GM18498 (cell line): ENCODE measurements around the gene WNT10A.
"Not testable (repeated sequence)": the region's sequence is repeated elsewhere in the genome, so short reads cannot be mapped to it uniquely, and the experiment has no call there.

Experiments
- ATAC-seq: cut with Tn5 transposase; IDR thresholded peaks from one replicate; pipeline ENCODE4 v1.9.1; 2021; ENCODE audit warnings: mild to moderate bottlenecking, moderate library complexity; ENCODE audit not compliant: unreplicated experiment

The WNT10A gene

DNA sequence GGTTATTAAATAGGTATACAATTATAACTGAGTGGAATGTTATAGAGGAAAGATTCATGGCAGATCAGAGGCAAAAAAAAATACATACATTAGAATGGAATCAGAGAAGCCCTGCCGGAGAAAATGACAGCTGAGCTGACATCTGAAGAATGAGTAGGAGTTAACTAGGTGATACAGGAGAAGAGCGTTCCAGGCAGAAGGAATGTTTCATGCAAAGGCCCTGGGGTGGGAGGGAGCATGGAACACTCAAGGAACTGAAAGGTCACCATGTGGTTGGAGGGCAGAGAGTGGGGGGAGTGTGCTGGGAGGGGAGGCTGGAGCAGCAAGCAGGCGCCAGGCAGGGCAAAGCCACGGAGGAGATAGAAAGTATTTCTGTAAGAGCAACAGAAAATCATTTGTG is 47.2 kb downstream of the WNT10A start:
- ATAC-seq: no peak

DNA sequence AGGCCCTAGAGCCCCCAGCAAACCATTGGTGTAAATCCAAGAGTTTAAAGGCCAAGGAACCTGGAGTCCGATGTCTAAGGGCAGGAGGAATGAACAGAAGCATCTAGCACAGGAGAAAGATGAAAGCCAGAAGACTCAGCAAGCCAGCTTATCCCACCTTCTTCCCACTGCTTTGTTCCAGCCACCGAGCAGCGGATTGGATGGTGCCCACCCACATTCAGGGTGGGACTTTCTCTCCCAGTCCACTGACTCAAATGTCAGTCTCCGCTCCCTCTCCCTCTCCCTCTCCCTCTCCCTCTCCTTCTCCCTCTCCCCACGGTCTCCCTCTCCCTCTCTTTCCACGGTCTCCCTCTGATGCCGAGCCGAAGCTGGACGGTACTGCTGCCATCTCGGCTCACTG is 49.8 kb downstream of the WNT10A start:
- ATAC-seq: not testable (repeated sequence)

- ATAC-seq: not testable (repeated sequence)
Observed at GRCh38 chr2:218931751-218932150, 51.1 kb downstream of the WNT10A start.
